B cell (primary cell): ENCODE measurements around the gene NUP93.

Experiments
- EZH2 ChIP-seq: IDR thresholded peaks from 2 replicates; pipeline ENCODE4 v1.6.1; 2012; ENCODE audit warnings: borderline replicate concordance, low read depth, mild to moderate bottlenecking, moderate library complexity, low read length; ENCODE audit not compliant: insufficient read depth, poor library complexity, severe bottlenecking
- TF ChIP-seq, protein P1 (sequence below): fragments of 200-600 bp; IDR thresholded peaks from one replicate; pipeline ENCODE4 v1.8.0; 2022; ENCODE audit warnings: antibody characterized with exemption, mild to moderate bottlenecking

DNA sequence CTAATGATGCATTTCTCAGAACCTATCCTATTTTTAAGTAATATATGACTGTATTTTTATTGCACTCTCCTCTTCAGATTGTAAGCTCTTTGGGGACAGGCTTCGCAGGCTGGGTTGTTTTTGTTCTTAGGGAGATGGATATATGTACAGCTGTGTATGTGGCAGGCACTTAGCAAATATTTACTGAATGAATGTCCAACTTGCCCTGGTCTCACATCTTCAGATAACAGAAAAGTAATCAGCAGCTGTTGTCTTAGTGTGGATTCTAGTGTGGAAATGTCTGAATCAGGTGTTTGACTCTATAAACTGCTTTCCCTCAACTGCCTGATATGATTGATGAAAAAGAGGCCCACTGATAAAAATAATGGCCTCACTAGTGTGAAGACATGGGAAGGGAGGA, 88.0 kb downstream of the NUP93 start:
- TF ChIP-seq, protein P1, sequence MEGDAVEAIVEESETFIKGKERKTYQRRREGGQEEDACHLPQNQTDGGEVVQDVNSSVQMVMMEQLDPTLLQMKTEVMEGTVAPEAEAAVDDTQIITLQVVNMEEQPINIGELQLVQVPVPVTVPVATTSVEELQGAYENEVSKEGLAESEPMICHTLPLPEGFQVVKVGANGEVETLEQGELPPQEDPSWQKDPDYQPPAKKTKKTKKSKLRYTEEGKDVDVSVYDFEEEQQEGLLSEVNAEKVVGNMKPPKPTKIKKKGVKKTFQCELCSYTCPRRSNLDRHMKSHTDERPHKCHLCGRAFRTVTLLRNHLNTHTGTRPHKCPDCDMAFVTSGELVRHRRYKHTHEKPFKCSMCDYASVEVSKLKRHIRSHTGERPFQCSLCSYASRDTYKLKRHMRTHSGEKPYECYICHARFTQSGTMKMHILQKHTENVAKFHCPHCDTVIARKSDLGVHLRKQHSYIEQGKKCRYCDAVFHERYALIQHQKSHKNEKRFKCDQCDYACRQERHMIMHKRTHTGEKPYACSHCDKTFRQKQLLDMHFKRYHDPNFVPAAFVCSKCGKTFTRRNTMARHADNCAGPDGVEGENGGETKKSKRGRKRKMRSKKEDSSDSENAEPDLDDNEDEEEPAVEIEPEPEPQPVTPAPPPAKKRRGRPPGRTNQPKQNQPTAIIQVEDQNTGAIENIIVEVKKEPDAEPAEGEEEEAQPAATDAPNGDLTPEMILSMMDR = no peak
- no peak for TF ChIP-seq EZH2
